Measurements from ENCODE around the gene TRIM42.

DNA sequence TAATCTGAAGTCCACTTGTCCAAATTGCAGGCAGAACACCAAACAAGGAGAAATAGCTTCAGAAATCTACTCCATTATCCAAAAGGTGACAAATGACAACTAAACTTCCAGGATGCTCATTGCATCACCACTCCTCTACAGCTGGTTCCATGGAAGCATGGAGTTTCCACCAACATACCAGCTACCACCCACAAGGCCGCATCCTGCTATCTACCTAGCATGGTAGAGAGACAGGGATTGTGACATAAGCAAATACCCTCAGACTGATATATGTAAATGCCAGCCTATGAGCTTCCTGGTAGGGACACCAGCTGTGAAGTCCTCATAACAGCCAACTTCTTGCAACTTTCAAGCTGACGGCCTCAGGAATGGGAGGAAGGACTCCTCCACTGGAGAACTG is at the start of gene TRIM42:
- TF ChIP-seq, protein P1, sequence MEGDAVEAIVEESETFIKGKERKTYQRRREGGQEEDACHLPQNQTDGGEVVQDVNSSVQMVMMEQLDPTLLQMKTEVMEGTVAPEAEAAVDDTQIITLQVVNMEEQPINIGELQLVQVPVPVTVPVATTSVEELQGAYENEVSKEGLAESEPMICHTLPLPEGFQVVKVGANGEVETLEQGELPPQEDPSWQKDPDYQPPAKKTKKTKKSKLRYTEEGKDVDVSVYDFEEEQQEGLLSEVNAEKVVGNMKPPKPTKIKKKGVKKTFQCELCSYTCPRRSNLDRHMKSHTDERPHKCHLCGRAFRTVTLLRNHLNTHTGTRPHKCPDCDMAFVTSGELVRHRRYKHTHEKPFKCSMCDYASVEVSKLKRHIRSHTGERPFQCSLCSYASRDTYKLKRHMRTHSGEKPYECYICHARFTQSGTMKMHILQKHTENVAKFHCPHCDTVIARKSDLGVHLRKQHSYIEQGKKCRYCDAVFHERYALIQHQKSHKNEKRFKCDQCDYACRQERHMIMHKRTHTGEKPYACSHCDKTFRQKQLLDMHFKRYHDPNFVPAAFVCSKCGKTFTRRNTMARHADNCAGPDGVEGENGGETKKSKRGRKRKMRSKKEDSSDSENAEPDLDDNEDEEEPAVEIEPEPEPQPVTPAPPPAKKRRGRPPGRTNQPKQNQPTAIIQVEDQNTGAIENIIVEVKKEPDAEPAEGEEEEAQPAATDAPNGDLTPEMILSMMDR (IDR thresholded peaks at IDR 0.05): no peak
- TF ChIP-seq POLR2A (IDR thresholded peaks at IDR 0.05) (no peak), EP300 (IDR thresholded peaks at IDR 0.05) (no peak)

All from tibial nerve (tissue), 4 donors.